Heart left ventricle (tissue), 13 donors: Measurements from ENCODE around the gene NPRL2.

ENCODE experiments used
- POLR2A ChIP-seq, 2 donors: fragments of 450-650 bp; IDR thresholded peaks; one replicate each; pipeline ENCODE4 v1.6.1; 2017; ENCODE audit warnings: antibody characterized with exemption in 2 of 2, mild to moderate bottlenecking in 2 of 2, moderate library complexity in 2 of 2
- TF ChIP-seq, protein P1 (sequence below), 12 donors: fragments of 200-600 bp; sonication (generic) in 4 of 12; IDR thresholded peaks; one replicate each; pipeline versions ENCODE4 v1.5.0 to v1.8.0; 2018 to 2022; ENCODE audit warnings: antibody characterized with exemption in 12 of 12, mild to moderate bottlenecking in 5 of 12
- donor health status: ischemic (EF 13 %, LVEDD 7.1; RV severe dilation, severe dysfunction).
- donor health status: DM: no; HTN: yes; CAD: no.
- donor health status: DM: no; HTN: no; CAD: no.
- donor health status: ischemic (EF 25% LVEDD 6.9; RV normal size, moderate dysfunction).
- donor health status: ischemic (EF 25% LVEDD 5.7; RV mildly dilated, moderate dysfunction).
- donor health status: ischemic (EF 35%, LVEDD 5.7; RV mildly dilated, moderate dysfunction).
- donor health status: nonischemic (EF 11% LVEDD 7.7; RV severe dilation, severe dysfunction).
- donor health status: DM: yes; HTN: yes; CAD: no.
- donor health status: PGD.
- donor health status: ischemic (EF 29% LVEDD 5.4; RV normal size, mild dysfunction).
- donor health status: nonischemic (EF 23%, LVEDD 6.1; RV moderate dilation, normal function).

DNA sequence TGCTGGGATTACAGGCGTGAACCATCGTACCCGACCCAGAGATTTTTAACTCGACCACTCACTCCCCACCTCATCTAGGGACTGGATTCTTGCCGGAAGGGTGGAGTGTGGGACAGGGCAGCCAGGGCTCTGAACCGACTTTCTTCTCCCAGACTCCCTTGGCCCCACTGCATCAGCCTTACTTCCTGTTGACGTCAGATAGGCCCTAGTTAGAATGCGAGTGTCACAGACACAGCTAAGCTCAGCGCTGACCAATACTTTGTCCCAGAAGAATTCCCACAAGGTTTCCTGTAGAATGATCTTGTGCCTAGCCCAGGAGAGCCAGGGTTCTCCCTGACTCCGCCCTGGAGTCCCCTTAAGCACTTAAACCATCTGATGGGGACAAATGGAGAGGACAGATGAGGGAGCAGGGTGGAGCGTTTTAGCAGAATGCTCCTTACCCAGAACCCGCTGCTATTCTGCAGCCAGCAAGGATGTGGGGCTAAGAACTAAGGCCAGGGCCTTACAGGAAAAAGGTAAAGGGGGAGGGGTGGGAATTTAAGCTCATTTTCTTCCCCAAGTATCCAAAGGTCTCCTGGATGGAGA, 16.7 kb downstream of the NPRL2 start:
- TF ChIP-seq, protein P1, sequence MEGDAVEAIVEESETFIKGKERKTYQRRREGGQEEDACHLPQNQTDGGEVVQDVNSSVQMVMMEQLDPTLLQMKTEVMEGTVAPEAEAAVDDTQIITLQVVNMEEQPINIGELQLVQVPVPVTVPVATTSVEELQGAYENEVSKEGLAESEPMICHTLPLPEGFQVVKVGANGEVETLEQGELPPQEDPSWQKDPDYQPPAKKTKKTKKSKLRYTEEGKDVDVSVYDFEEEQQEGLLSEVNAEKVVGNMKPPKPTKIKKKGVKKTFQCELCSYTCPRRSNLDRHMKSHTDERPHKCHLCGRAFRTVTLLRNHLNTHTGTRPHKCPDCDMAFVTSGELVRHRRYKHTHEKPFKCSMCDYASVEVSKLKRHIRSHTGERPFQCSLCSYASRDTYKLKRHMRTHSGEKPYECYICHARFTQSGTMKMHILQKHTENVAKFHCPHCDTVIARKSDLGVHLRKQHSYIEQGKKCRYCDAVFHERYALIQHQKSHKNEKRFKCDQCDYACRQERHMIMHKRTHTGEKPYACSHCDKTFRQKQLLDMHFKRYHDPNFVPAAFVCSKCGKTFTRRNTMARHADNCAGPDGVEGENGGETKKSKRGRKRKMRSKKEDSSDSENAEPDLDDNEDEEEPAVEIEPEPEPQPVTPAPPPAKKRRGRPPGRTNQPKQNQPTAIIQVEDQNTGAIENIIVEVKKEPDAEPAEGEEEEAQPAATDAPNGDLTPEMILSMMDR (IDR thresholded peaks at IDR 0.05) = no peak
- peak in 1 of 2 donors; percentile 58 for TF ChIP-seq POLR2A (IDR thresholded peaks at IDR 0.05)
